Endothelial cell of umbilical vein (primary cell): Measurements from ENCODE around the gene TSPAN18. TPM values are rescaled to one million over a fixed set of nuclear protein-coding genes. Genes with fewer than 3 reads are reported as not detected.

Source experiments
- BruUV-seq: library from RNA; stranded (reverse); fragments of 400-500 nt; replicated peaks from 2 replicates; lab custom pipeline; 2021; lab: Mats Ljungman, UMichigan
- CTCF ChIA-PET: fragments of 300-600, 350-600 bp; sonication (Branson Sonifier 250); formaldehyde crosslinking; loops from one replicate; lab custom pipeline; 2021; ENCODE audit warnings: antibody characterized with exemption, inconsistent platforms; lab: Charles Lee
- POLR2A ChIA-PET: fragments of 300-600, 350-600 bp; sonication (Branson Sonifier 250); formaldehyde crosslinking; loops from one replicate; lab custom pipeline; 2021; ENCODE audit warnings: antibody characterized with exemption, inconsistent platforms; lab: Charles Lee
- DNase-seq: peaks from one replicate; pipeline ENCODE4 v3.0.0-alpha.2; 2011; ENCODE audit warnings: low read depth, low spot score
- FAIRE-seq: peaks from 2 replicates; lab custom pipeline; 2011; peaks lifted over from hg19 to GRCh38; lab: Jason Lieb, UNC
- H2AFZ ChIP-seq: 2 replicates; pipeline ENCODE4 v1.6.0; 2012; ENCODE audit warnings: low read depth, low read length, control low read depth, inconsistent platforms
- H3K27ac ChIP-seq: 2 replicates; pipeline ENCODE4 v1.5.1; 2011; ENCODE audit warnings: low read depth, mild to moderate bottlenecking, control low read depth, low read length, moderate library complexity; ENCODE audit not compliant: insufficient read depth
- H3K27me3 ChIP-seq, 2 experiments: 2 replicates each; pipeline versions ENCODE4 v1.6.0 to v1.6.1; 2011; ENCODE audit warnings: low read length in 2 of 2, mixed read lengths in 1 of 2; ENCODE audit not compliant: control insufficient read depth in 2 of 2, insufficient read depth in 2 of 2
- H3K36me3 ChIP-seq, 2 experiments: 2 replicates in 1 of 2; 3 replicates in 1 of 2; pipeline ENCODE4 v1.5.1; 2011; ENCODE audit warnings: low read length in 2 of 2, mild to moderate bottlenecking in 1 of 2, moderate library complexity in 1 of 2; ENCODE audit not compliant: control insufficient read depth in 2 of 2, insufficient read depth in 2 of 2; ENCODE audit errors: extremely low read depth in 1 of 2
- H3K4me1 ChIP-seq: 3 replicates; pipeline ENCODE4 v1.5.1; 2011; ENCODE audit warnings: mild to moderate bottlenecking, low read length; ENCODE audit not compliant: control insufficient read depth, insufficient read depth; ENCODE audit errors: extremely low read depth
- H3K4me2 ChIP-seq: 2 replicates; pipeline ENCODE4 v1.6.1; 2011; ENCODE audit warnings: low read length, control low read depth, mixed read lengths; ENCODE audit not compliant: insufficient read depth
- H3K4me3 ChIP-seq, 3 experiments: fragments of 200-600 bp in 1 of 3; sonication (generic), shearing (Covaris generic) in 1 of 3; replicated peaks in 1 of 3; 2 replicates each; pipeline ENCODE4 v1.5.1; 2011 to 2016; ENCODE audit warnings: control low read depth in 3 of 3, low read length in 3 of 3, mild to moderate bottlenecking in 2 of 3, inconsistent platforms in 1 of 3, low read depth in 1 of 3, moderate library complexity in 1 of 3; ENCODE audit not compliant: insufficient read depth in 1 of 3
- H3K79me2 ChIP-seq: 2 replicates; pipeline ENCODE4 v1.6.0; 2012; ENCODE audit warnings: low read length, inconsistent platforms; ENCODE audit not compliant: control insufficient read depth, insufficient read depth
- H3K9ac ChIP-seq: replicated peaks from 2 replicates; pipeline ENCODE3; 2011; ENCODE audit warnings: low read length, control low read depth; ENCODE audit not compliant: insufficient read depth; ENCODE audit errors: extremely low read depth
- H3K9me1 ChIP-seq: replicated peaks from 3 replicates; pipeline ENCODE4 v1.6.0; 2011; ENCODE audit warnings: mild to moderate bottlenecking, low read length; ENCODE audit not compliant: control insufficient read depth, insufficient read depth; ENCODE audit errors: extremely low read depth
- H3K9me3 ChIP-seq: replicated peaks from 2 replicates; pipeline ENCODE4 v1.5.1; 2012; ENCODE audit warnings: low read length, inconsistent platforms; ENCODE audit not compliant: control insufficient read depth, insufficient read depth
- H4K20me1 ChIP-seq: replicated peaks from 2 replicates; pipeline ENCODE3; 2011; ENCODE audit warnings: mild to moderate bottlenecking, low read length; ENCODE audit not compliant: control insufficient read depth, insufficient read depth; ENCODE audit errors: extremely low read depth
- CTCF ChIP-seq, 2 donors: IDR thresholded peaks; 1 replicate in 1 of 2; 2 replicates in 1 of 2; pipeline ENCODE4 v1.5.1; 2011; ENCODE audit warnings: low read length in 2 of 2, mild to moderate bottlenecking in 2 of 2, moderate library complexity in 2 of 2, control low read depth in 1 of 2, inconsistent platforms in 1 of 2, low read depth in 1 of 2; ENCODE audit not compliant: insufficient read depth in 1 of 2; ENCODE audit errors: extremely low read depth in 1 of 2
- EZH2 ChIP-seq: IDR thresholded peaks from 2 replicates; pipeline ENCODE4 v1.6.1; 2012; ENCODE audit warnings: borderline replicate concordance, low read depth, mild to moderate bottlenecking, moderate library complexity, low read length, inconsistent platforms; ENCODE audit not compliant: severe bottlenecking
- FOS ChIP-seq: IDR thresholded peaks from 2 replicates; pipeline ENCODE4 v1.6.1; 2011; ENCODE audit warnings: mild to moderate bottlenecking, low read length, moderate library complexity, borderline replicate concordance; ENCODE audit not compliant: insufficient read depth
- GATA2 ChIP-seq: IDR thresholded peaks from 2 replicates; pipeline ENCODE4 v1.7.0; 2011; ENCODE audit warnings: low read depth, mild to moderate bottlenecking, moderate library complexity, mixed read lengths, low read length; ENCODE audit not compliant: insufficient read length, insufficient read depth
- JUN ChIP-seq: IDR thresholded peaks from 2 replicates; pipeline ENCODE4 v1.6.1; 2011; ENCODE audit warnings: borderline replicate concordance, low read depth; ENCODE audit not compliant: insufficient read length, insufficient read depth
- MAX ChIP-seq: IDR thresholded peaks from 2 replicates; pipeline ENCODE4 v1.6.1; 2011; ENCODE audit not compliant: insufficient read depth, insufficient read length
- MYC ChIP-seq: IDR thresholded peaks from one replicate; pipeline ENCODE4 v1.6.1; 2011; ENCODE audit warnings: mild to moderate bottlenecking, low read depth, low read length
- POLR2A ChIP-seq: IDR thresholded peaks from 2 replicates; pipeline ENCODE4 v1.6.1; 2012; ENCODE audit warnings: low read depth, mild to moderate bottlenecking, control low read depth, low read length
- POLR2AphosphoS5 ChIP-seq: IDR thresholded peaks from 2 replicates; pipeline ENCODE4 v1.6.1; 2012; ENCODE audit warnings: low read depth, mild to moderate bottlenecking, control low read depth, low read length, moderate library complexity; ENCODE audit not compliant: insufficient read depth
- dilution Hi-C: fragments of 300-500 bp; cut with MboI; formaldehyde crosslinking; loops from one replicate; pipeline ENCODE4 v1.15.0; 2019; ENCODE audit warnings: low sequenced_read_pairs; ENCODE audit not compliant: extremely low pct_ligation_motif_present
- intact Hi-C: fragments of 100-400 bp; cut with micrococcal nuclease; formaldehyde crosslinking; loops from one replicate; pipeline ENCODE4 v1.10.0; 2022
- polyA plus RNA-seq, 4 experiments: library from polyadenylated mRNA; depleted of rRNA in 3 of 4; stranded (reverse) in 3 of 4; unstranded in 1 of 4; fragments of >200 nt; gene quantifications; 2 replicates each; pipeline versions ENCODE4 v1.2.1 to v1.2.3, GENCODE V29; 2011 to 2012; ENCODE audit warnings: missing spikeins in 1 of 4
- total RNA-seq: library from RNA; stranded (reverse); gene quantifications from 2 replicates; pipeline ENCODE4 v1.2.3, GENCODE V29; 2021

TSPAN18 gene
- total and polyA plus RNA-seq, 2 donors (not counting 3 experiments of a cell fraction or from before 2014, with no cell fraction given) = 32.2 to 118 TPM

GRCh38 chr11:44793350-44794090 lies 66.8 kb downstream of the TSPAN18 start:
- H3K27me3 ChIP-seq = no peaks in the 10 kb centered on the region
- intact Hi-C loops (no loop called here), dilution Hi-C loops (no loop called here)
- H3K4me2 ChIP-seq = no peak overlapping the region
- H3K4me3 ChIP-seq = no peak overlapping the region
- no peak for FAIRE-seq
- no peaks in the 10 kb centered on the region for H3K9me1 ChIP-seq
- H3K9me3 ChIP-seq = no peaks in the 10 kb centered on the region
- no peak overlapping the region for H3K9ac ChIP-seq
- no peak for DNase-seq
- no peak overlapping the region for H3K27ac ChIP-seq
- TF ChIP-seq POLR2A (no peak), MYC (no peak), FOS (no peak), GATA2 (no peak), JUN (no peak), CTCF (IDR thresholded peaks at IDR 0.05; ENCODE audit: extremely low read depth in 1 of 2, insufficient read depth in 1 of 2, low read depth in 1 of 2, low read length in 2 of 2) (no peak), MAX (no peak), POLR2AphosphoS5 (no peak), EZH2 (no peak)
- ChIA-PET CTCF (interaction anchor here (1.1 to 2.4 kb wide), 6 partner anchors 12 to 135 kb away, joined by 3 to 12 read pairs (median 4); no protein-coding TSS in a partner anchor), POLR2A (no interaction called here)
- H4K20me1 ChIP-seq = no peaks in the 10 kb centered on the region
- no peaks in the 10 kb centered on the region for H3K36me3 ChIP-seq
- peaks cover 15% of the 10 kb centered on the region for H3K4me1 ChIP-seq
- H2AFZ ChIP-seq = no peak overlapping the region
- no TSS peak for BruUV-seq
- no peaks in the 10 kb centered on the region for H3K79me2 ChIP-seq
